Putamen (tissue), 1 donor: Measurements from ENCODE around the gene METTL22.
A peak's percentile ranks its signal among the peaks of the same experiment; 100 is the strongest.
"Not testable (repeated sequence)": the region's sequence is repeated elsewhere in the genome, so short reads cannot be mapped to it uniquely, and the experiment has no call there.

Experiments
- DNase-seq: peaks from one replicate; pipeline ENCODE4 v3.0.0-alpha.2; 2016; ENCODE audit warnings: low spot score

The METTL22 gene

DNA sequence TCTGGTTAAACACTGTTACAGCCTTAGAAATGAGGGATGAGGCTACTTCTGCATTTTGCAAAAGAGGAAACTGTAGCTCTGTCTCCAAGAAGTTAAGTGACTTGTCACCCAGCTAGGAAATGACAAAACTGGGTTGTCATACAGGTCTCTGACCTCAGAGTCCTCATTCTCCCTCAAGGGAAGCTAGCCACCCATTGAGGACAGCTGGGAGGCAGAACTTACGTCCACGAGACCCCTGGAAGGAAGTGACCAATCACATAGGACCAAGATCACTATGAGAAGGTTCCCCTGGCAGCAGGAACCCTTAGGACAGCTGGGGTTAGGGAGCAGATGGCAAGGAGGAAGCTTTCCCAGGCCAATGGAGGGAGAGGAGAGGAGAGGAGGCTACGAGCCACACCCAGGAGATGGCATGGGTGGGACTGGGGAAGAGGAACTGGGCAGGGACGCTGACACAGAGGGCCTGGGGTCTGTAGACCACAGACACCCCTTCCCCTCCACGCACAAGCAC, 11.2 kb downstream of the METTL22 start:
- no peak for DNase-seq

DNA sequence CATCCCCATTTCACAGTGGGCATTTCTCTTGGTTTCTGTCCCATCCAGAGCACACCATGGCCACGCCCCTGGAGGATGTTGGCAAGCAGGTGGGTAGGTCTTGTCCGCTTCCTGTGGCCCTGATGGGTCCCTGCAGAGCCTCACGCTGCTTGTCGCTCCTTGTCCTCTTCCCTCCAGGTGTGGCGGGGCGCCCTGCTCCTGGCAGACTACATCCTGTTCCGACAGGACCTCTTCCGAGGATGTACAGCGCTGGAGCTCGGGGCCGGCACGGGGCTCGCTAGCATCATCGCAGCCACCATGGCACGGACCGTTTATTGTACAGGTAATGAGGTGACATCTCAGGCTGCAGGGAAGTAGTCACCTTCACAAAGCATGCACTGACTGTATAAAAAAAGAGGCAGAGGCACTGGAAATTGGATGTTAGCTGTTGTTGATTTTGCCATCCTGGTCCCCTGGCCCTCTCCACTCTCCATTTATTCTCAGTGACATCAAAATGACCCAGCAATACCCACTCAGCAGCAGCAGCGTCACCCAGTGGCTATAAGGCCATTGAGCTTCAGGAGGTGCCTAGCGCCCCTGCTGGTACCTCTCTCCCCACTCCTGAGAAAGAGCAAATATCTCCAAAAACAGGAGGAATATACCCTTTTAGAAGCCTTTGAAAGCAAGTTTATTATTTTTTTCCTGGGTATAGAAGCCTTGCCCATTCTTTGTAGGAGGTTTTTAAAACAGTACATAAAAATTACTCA, 13.7 kb downstream of the METTL22 start:
- DNase-seq, result no peak

DNA sequence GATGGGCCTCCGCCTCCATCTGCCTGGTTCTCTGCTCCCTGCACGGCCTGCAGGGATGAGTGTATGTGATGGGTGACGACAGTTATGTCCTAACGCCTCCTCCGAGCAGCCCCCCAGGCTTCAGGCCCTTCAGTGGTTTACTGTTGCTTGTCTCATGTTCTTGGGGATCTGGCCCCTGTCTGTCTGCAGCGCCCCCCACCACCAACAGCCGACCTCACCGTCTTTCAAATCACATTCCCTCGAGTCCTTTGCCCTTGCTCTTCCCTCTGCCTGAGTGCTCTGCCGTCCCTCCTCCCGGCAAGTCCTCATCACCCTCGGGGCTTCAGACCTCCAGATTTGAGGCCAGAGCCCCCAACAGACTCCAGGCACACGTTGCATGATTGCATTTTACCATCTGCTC, 18.2 kb downstream of the METTL22 start:
- no peak for DNase-seq

DNA sequence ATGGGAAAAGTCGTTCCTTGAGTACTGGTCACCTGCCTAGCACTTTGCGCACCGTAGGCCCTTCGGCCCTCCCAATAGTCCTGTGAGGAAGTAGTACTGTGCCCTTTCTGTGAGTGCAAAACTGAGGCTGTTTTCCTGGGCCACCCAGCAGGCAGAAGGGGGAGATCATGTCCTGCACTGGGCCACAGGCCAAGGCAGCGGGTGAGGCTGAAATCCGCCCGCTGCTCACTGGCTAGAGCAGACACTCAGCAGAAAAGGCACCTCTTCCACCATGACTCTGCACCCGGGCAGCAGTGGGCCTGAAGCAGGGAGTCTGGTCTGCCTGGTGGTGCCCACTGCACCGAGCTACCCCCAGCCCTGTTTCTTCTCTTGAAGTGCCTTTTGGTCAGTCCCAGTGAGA, 20.2 kb downstream of the METTL22 start:
- no peak for DNase-seq

DNA sequence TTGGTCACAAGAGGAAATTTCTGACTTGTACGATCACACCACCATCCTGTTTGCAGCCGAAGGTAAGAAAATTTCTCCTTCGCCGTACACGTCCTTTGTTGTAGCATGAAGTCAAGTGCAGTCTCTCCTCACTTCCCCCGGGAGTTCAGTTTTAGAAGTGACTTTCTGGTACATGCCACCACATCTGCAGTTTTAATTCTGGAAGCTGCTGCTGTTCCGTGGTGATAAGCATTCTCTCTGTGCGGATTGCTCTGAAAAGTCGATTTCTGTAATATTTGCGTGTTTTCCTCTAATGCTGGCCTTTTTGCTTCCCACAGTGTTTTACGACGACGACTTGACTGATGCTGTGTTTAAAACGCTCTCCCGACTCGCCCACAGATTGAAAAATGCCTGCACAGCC, 20.6 kb downstream of the METTL22 start:
- DNase-seq, result no peak

DNA sequence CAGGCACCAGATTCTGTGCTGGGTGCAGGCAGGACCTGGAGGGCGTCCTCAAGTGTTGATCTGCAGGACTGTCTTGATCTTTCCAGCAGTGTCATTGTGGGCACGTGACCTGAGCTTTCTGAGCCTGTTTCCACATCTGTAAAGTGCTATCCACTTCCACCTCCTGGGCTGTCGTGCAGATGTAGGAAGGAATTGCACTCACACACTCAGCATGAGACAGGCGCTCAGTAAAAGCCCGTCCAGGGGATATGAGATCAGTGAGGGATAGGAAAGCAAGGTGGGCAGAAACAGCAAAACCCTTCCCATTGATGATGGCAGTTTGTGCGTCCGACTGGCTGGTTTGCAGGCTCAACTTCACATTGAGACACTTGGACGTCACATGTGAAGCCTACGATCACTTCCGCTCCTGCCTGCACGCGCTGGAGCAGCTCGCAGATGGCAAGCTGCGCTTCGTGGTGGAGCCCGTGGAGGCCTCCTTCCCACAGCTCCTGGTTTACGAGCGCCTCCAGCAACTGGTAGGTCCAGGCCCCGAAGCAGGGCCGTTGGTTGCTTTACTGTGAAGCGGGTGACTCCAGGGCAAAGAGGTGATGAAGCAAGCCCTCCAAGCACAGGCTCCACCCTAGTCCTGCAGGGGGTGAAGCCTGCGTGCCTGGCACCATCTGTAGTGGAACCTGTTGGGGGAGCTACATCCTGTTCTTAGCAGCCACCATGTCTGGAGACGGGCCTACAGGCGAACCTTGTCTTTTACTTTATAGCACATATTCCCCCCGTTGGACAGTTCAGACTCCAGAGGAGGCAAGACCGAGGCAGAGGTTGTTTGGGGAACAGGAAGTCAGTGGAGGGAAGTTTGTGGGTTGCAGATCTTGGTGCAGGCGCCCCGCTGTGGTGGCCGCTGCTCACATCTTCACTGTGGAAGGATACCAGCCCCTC, 23.0 kb downstream of the METTL22 start:
- no peak for DNase-seq

DNA sequence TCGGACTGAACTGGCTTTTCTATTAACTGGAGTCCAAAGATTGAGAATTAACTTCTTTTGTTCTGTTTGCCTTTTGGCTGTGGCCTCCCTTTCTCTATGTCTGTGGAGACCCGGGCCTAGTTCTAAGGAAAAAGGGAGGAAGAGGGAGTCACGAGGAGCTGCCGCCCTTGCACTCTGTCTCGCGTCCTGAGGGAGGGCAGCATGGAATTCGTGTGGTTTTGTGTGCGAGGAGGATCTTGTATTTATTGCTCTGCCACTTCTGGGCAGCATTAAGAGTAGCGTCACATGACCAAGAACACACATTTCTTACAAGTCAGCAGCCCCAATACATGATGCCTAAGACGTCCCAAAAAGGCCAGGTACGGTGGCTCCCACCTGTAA, 23.6 kb downstream of the METTL22 start:
- DNase-seq, result no peak

DNA sequence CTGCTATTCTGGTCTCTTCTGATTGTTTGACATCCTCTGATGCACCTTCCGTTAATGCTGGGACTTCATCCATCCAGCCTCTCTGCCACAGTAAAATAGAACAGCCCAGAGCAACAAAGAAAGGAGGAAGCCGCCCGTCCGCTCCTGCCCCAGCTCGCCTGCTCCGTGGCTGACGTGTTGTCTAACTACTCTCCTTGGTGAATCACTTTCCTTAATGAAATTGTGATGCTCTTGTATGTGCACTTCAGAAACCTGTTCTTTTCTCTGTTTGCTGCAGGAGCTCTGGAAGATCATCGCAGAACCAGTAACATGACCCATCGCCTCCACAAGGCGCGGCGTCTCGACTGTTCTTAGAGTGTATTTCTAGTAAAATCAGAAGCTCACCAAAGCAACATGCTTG, 24.3 kb downstream of the METTL22 start:
- no peak for DNase-seq

DNA sequence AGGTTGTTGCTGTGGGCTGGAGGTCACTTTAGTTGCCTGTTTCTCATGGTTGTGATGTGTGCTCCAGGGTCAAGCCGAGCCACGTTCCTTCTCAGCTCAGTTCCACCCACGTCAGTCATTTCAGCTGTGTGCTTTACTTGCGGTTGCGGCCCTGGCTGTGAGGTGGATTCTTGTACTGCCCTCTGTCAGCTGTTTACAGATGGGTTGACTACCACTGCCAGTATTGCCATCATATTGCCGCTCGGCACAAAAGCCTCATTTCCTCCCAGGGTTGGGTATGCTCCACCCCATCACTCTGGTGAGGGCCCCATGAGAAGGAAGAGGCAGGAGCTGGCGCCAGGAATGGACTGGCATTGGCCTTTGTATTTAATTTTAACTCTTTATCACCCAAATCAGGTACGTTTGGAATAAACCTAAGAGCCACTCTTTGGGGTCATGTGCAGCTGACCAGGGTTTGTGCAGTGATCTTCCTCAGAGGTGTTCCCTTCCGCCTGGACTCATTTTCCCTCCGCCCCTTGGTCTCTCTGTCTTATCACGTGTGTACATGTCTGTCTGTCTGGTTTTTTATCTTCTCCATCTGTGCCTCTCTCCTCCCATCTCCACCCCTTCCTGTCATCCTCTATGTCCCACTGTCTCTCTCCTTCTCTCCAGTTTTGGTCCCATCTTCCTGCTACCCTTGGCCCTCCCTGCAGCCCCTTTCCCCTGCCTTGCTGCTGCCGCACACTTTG, 25.0 kb downstream of the METTL22 start:
- DNase-seq, result no peak

DNA sequence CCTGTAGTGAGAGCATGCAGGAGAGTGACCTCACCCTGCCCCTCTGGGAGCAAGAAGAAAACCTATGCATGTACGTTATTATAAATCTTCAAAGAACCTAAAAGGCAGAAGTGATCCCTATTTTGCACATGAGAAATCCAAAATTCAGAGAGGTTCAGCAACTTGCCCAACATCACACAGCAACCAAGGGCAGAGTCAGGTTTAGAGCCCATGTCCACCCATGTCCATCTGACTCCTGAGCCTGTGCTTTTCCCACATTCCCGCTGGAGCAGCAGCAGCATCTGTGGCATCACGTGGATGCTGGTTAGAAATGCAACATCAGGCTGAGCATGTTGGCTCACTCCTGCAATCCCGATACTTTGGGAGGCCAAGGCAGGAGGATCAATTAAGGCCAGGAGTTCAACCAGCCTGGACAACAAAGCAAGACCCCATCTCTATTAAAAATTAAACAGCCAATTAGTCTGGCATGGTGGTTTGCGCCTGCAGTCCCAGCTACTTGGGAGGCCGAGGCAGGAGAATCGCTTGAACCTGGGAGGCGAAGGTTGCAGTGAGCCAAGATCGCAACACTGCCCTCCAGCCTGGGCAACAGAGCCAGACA, 26.3 kb downstream of the METTL22 start:
- DNase-seq, result no peak

DNA sequence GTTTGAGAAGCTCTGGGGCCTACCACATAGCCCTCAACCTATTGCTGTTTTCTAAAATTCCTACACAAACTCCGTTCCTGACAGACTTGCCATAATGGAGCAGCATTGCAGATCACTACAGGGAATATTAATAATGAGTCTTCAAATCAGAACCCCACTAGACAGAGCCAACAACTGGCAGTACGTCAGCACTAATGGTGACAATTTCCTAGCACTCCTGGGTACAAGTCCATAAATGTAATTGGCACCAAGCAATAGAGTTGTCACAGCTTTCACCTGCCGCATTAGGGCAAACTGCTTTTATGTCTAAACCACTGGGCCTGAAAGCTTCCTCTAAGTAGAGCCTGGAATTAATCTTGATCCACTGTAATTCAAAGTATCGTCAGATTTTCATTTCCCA, 27.4 kb downstream of the METTL22 start:
- DNase-seq, result no peak

DNA sequence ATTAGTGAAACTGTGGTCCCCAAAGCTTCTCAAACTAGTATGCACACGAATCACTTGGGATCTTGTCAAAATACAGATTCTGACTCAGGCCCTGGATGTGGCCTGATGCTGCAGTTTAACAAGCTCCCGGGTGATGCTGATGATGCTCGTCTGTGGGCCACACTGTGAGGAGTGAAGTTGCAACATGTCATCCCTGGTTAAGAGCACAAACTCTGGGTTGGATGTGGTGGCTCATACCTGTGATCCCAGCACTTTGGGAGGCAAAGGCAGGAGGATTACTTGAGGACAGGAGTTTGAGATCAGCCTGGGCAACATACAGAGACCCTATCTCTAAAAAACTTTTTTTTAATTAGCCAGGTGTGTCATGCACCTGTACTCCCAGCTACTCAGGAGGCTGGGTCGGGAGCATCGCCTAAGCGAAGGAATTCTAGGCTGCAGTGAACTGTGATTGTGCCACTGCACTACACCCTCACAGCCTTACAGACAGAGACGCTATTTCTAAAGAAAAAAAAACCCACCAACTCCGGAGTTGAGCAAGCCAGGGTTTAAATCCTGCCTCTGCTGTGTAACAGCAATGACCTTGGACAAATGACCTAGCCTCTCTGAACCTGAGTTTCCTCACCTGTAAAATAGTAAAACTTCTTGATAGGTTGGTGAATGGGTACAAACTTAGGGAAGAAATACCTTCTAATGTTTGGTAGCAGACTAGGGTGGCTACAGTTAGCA, 28.5 kb downstream of the METTL22 start:
- no peak for DNase-seq

DNA sequence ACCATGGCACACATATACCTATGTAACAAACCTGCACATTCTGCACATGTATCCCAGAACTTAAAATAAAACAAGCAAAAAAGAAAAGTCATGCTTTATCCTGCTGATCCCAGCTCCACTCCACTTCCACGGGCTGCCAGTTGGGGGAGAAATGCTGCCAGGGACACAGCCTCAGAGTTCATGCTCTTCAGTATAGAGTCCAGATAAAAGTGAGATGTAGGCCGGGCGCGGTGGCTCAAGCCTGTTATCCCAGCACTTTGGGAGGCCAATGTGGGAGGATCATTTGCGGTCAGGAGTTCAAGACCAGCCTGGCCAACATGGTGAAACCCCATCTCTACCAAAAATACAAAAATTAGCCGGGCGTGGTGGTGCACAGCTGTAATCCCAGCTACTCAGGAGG, 30.5 kb downstream of the METTL22 start:
- DNase-seq, result not testable (repeated sequence)

DNA sequence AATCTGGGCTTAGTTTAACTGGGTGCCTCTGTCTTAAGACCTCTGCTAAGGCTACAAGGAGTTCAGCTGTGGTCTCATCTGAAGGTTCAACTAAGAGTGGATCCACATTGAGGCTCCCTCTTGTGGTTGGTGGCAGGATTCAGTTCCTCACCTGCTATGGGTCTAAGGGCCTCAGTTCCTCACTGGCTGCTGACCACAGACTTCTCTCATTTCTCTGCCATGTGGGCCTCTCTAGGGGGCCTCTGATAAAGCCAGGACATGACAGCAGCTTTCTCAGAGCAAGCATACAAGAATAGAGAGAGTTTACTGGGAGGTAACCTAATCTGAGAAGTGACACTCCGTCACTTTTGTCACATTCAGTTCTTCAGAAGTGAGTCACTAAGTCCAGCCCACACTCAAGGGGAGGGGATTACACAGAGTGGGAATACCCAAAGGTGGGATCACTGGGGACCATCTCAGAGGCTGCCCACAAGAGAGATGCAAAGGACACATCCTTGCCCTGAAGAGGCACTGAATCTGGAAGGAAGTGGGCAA, 33.8 kb downstream of the METTL22 start:
- DNase-seq, result no peak

DNA sequence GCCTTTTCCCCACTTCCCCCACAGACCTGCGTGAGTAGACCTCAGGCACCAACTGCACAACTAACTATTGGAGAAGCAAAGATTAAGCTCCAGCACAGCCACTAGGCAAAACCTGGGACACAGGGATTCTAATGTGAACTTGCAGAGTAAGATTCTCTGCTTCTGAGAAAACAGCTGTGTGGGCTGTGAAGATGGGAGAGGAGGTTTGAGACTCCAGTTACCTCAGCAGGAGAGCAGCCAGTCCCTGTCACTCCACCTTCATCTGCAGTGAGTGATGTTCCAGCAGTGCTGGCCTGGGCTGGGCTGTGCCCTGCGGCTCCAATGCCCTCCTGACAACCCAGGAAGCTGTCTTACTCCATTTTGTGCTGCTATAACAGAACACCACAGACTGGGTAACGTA, 34.9 kb downstream of the METTL22 start:
- peak; percentile 44 for DNase-seq

DNA sequence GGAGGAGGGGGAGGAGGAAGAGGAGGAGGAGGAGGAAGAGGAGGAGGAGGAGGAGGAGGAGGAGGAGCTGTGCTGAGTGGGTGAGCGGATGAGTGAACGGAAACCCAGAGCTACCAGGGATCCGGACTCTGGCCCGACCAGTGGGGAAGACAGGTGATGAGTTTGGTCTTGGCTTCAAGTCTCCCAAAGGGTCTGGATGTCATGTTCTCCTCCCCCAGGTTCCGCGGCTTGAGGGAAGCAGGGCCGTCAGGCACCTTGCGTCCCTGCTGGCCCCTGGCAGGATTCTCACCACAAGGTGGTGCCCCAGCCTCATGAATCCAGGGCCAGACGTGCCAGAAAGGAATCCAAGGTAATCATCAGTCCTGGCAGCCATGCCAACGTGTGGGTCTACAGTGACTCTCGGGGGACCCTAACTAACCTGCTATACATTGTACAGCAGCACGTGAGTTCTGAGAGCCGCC, 39.4 kb downstream of the METTL22 start:
- peak; percentile 64 for DNase-seq

DNA sequence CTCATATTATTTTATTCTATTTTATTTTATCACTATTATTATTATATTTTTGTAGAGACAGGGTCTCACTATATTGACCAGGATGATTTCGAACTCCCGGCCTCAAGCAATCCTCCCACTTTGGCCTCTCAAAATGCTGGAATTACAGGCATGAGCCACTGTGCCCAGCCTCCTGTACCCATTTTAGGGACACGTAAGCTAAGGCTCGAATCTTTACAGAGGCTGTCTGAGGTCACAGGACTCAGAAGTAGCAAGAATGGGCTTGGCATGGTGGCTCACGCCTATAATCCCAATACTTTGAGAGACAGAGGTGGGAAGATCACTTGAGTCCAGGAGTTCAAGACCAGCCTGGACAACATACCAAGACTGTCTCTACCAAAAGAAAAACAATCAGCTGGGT, 40.2 kb downstream of the METTL22 start:
- no peak for DNase-seq

DNA sequence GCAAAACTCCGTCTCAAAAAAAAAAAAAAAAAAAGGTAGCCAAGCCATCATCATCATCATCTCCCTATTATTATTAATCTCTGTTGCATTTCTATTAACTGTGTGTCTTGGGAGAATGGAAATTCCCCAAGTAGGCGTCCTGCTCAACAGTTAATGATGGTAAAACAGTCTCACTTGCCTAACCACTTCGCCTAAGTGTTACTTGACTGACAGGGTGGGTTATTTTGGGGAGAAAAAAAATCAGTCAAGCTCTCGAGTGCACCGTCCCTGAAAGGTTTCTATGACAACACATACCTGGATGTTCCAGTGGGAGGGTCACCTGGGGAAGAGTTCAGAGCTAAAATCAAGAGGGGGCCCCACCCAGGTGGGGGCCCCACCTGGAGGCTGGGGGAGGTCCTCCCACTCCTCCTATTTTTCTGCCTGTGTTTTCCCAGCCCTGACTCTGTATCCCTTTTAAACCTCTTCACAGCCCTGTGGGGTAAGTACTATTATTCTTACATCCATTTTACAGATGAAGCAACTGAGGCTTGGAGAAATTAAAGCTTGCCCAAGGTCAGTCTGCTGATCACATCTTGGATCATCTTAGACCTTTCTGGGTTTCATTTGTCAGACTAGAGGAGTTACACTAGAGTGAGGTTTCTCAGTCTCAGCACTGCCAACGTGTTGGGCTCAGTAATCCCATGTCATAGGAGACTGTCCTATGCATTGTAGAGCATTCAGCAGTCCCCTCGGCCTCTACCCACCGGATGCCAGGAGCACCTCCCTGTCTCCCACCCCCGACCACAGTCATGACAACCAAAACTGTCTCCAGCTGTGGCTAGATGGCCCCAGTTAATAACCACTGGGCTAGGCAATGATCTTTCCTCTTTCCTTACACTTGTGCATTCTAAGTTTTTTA, 41.9 kb downstream of the METTL22 start:
- DNase-seq, result peak; percentile 82

DNA sequence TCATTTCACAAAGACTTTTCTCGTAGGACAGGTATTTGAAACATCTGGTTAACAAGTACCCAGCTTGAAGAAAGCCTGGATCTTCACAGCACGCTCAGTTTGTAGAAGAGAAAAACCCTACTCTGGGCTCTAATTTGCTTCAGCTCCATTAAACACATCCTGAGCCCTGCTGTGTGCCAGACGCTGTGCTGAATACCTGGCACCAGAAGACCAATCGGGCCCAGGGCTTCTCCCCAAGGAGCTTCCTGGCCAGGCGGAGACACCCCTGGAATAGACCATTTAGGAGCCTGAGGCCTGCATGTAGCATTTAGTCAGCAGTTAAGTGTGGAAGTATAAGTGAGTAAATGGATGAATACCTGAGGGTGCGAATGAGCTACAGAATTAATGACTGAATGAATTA, 44.0 kb downstream of the METTL22 start:
- no peak for DNase-seq

DNA sequence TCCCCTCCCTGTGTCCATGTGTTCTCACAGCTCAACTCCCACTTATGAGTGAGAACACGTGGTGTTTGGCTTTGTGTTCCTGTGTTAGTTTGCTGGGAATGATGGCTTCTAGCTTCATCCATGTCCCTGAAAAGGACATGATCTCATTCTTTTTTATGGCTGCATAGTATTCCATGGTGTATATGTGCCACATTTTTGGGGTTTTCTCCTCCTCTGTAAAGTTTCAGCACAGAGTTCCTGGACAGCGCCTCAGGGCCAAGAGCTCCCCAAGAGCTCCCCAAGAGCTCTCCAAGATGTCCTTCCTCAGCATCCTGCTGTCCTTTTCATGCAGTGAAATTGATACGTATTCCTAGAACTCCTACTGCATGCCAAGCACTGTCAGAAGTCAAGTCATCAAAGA, 46.0 kb downstream of the METTL22 start:
- DNase-seq, result no peak
